Lung (tissue), 12 donors: ENCODE results near the gene ANKRD27. TPM values are rescaled to one million over a fixed set of nuclear protein-coding genes. Genes with fewer than 3 reads are reported as not detected.

Experiments used
- ATAC-seq: fragments of 200-7000 bp; cut with Tn5 transposase; one replicate; pipeline ENCODE4 v1.9.1; 2020; ENCODE audit warnings: moderate number of reproducible peaks; ENCODE audit not compliant: insufficient read depth, low FRiP score
- DNase-seq, 3 donors: peaks; one replicate each; pipeline ENCODE4 v3.0.0-alpha.2; 2013 to 2017
- H3K27ac ChIP-seq, 2 donors: one replicate each; pipeline ENCODE4 v1.5.1; 2013; ENCODE audit warnings: mild to moderate bottlenecking in 2 of 2, moderate library complexity in 2 of 2, control low read depth in 1 of 2, inconsistent platforms in 1 of 2, low read depth in 1 of 2, low read length in 1 of 2
- H3K27me3 ChIP-seq, 3 donors: one replicate each; pipeline ENCODE4 v1.5.1; 2013; ENCODE audit warnings: low read length in 2 of 3; ENCODE audit not compliant: control insufficient read depth in 3 of 3, insufficient read depth in 3 of 3
- H3K36me3 ChIP-seq, 4 donors: one replicate each; pipeline ENCODE4 v1.5.1; 2013; ENCODE audit warnings: low read length in 4 of 4, mild to moderate bottlenecking in 1 of 4, moderate library complexity in 1 of 4; ENCODE audit not compliant: control insufficient read depth in 4 of 4, insufficient read depth in 4 of 4
- H3K4me1 ChIP-seq, 5 donors: one replicate each; pipeline ENCODE4 v1.5.1; 2013; ENCODE audit warnings: low read length in 5 of 5, mild to moderate bottlenecking in 2 of 5, moderate library complexity in 1 of 5; ENCODE audit not compliant: control insufficient read depth in 5 of 5, insufficient read depth in 5 of 5
- H3K4me3 ChIP-seq: one replicate; pipeline ENCODE4 v1.5.1; 2013; ENCODE audit warnings: mild to moderate bottlenecking, control low read depth, moderate library complexity
- H3K9ac ChIP-seq, 2 donors: one replicate each; pipeline ENCODE4 v1.5.1; 2013; ENCODE audit warnings: low read length in 2 of 2, control low read depth in 1 of 2; ENCODE audit not compliant: insufficient read depth in 1 of 2
- H3K9me3 ChIP-seq, 4 donors: one replicate each; pipeline ENCODE4 v1.5.1; 2013; ENCODE audit warnings: low read length in 3 of 4, mild to moderate bottlenecking in 1 of 4, moderate library complexity in 1 of 4; ENCODE audit not compliant: control insufficient read depth in 4 of 4, insufficient read depth in 3 of 4
- CTCF ChIP-seq: IDR thresholded peaks from 2 replicates; pipeline ENCODE4 v1.5.1; 2012; ENCODE audit warnings: mild to moderate bottlenecking; ENCODE audit errors: control extremely low read depth, extremely low read depth
- WGBS, 2 donors: extraction: QIAGEN DNeasy Blood & Tissue Kit; methylation state at CpG; one replicate each; pipeline ENCODE4 v1.1.7; 2013; 5-methylcytosine and 5-hydroxymethylcytosine counted together
- polyA plus RNA-seq, 2 donors: library from polyadenylated mRNA; stranded (reverse); fragments of 200-250 nt; gene quantifications; one replicate each; pipeline ENCODE4 v1.2.1, GENCODE V29; 2013
- total RNA-seq, 2 donors: library from RNA; depleted of rRNA in 1 of 2; stranded (reverse); fragments of >200 nt in 1 of 2; gene quantifications; one replicate each; pipeline ENCODE4 v1.2.1, GENCODE V29; 2014 to 2021
- donor health status: control.
- donor health status: control.
- donor health status: Bipolar disorder and iron deficiency.
- donor health status: healthy.
- donor health status: DM: yes; HTN: yes; CAD: no.

ANKRD27 gene
- total and polyA plus RNA-seq, 4 donors: 8.9 to 31.5 (median 22.5) TPM

DNA sequence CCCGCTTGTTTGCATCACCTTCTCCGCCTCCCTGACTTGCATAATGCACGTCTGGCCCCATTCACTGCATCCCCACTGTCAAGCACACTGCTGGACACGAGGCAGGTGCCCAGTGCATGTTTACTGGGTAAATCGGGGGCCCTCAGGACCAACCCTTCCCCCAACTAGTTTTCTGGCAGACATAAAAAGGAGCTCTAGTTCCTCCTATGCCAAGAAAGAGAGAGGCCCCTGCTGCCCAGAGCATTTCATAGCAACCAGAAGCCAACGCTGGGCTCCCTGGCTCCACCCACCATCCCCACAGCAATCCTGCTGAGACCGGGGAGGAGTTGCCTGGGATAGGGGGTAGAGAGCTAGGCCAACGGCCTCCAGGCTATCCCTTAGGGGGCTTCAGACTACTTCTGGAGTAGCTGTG is 23.2 kb downstream of the ANKRD27 start:
- no peak for TF ChIP-seq CTCF
- no peaks in the 10 kb centered on the region for H3K27me3 ChIP-seq
- H3K9ac ChIP-seq: peak overlapping the region in 1 of 2 donors; percentile 24
- no peak overlapping the region for H3K27ac ChIP-seq
- ATAC-seq (no peak), DNase-seq (peak; percentile 69 to 81 (median 77))
- 48 to 58% methylated on average over 8 of the region's 8 CpGs for WGBS, 2 donors
- H3K36me3 ChIP-seq: peaks cover 0 to 27% (median 6%) of the 10 kb centered on the region in 4 donors
- H3K9me3 ChIP-seq: no peaks in the 10 kb centered on the region
- no peak overlapping the region for H3K4me3 ChIP-seq
- peaks cover 5 to 17% (median 6%) of the 10 kb centered on the region in 5 donors for H3K4me1 ChIP-seq

DNA sequence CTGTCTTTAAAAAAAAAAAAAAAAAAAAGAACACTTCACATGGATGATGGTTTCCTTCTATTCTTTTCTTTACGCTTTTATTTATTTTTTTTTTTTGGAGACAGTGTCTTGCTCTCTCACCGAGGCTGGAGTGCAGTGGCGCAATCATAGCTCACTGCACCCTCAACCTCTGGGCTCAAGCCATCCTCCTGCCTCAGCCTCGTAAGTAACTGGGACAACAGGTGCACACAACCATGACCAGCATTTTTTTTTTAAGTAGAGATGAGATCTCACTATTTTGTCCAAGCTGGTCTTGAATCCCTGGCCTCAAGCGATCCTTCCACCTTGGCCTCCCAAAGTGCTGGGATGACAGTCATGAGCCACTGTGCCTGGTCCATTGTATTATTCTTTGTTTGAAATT is 24.3 kb downstream of the ANKRD27 start:
- Histone ChIP-seq H3K4me3 (no peak overlapping the region), H3K27me3 (no peaks in the 10 kb centered on the region), H3K4me1 (peaks cover 5 to 17% (median 6%) of the 10 kb centered on the region in 5 donors), H3K27ac (no peak overlapping the region), H3K9me3 (no peaks in the 10 kb centered on the region), H3K9ac (no peak overlapping the region), H3K36me3 (peaks cover 0 to 31% (median 6%) of the 10 kb centered on the region in 4 donors)
- ATAC-seq (no peak), DNase-seq (no peak)
- WGBS, 2 donors: 59 to 75% methylated on average over 5 of the region's 5 CpGs
- TF ChIP-seq CTCF: no peak

DNA sequence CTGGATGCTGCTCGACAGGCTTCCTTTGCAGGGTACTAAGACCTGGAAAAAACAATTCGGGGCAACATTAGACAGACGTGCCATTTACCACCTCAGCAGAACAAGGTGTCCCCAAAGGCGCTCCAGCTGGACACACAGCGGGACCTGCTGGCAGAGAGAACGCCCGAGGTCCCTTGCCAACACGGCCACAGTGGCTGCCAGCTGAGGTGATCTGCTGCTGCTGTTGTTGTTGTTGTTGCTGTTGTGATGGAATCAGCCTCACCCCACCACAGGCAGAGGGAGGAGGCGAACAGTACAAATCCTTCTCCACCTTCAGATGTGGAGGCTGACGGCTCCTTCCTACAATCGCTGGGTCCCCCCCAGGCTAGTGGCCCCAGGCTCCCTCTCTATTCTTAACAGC is 25.2 kb downstream of the ANKRD27 start:
- no peak for DNase-seq
- H3K4me1 ChIP-seq: peaks cover 5 to 17% (median 6%) of the 10 kb centered on the region in 5 donors
- no peaks in the 10 kb centered on the region for H3K27me3 ChIP-seq
- no peak for TF ChIP-seq CTCF
- H3K27ac ChIP-seq: peak overlapping the region in 1 of 2 donors; percentile 74
- H3K9ac ChIP-seq: no peak overlapping the region
- 97% methylated on average over 11 of the region's 11 CpGs for WGBS, 2 donors
- H3K9me3 ChIP-seq: no peaks in the 10 kb centered on the region
- H3K36me3 ChIP-seq: peaks cover 0 to 27% (median 4%) of the 10 kb centered on the region in 4 donors
- ATAC-seq: no peak
- H3K4me3 ChIP-seq: no peak overlapping the region

- no peak overlapping the region for H3K4me3 ChIP-seq
- H3K27ac ChIP-seq: no peak overlapping the region
- H3K4me1 ChIP-seq: peaks cover 0 to 11% (median 0%) of the 10 kb centered on the region in 5 donors
- no peaks in the 10 kb centered on the region for H3K27me3 ChIP-seq
- H3K9me3 ChIP-seq: no peaks in the 10 kb centered on the region
- H3K9ac ChIP-seq: no peak overlapping the region
- TF ChIP-seq CTCF: no peak
- WGBS, 2 donors: 87 to 94% methylated on average over 8 of the region's 8 CpGs
- no peak for DNase-seq
- no peak for ATAC-seq
- H3K36me3 ChIP-seq: peaks cover 7 to 42% (median 9%) of the 10 kb centered on the region in 4 donors
These were observed 27.6 kb downstream of the ANKRD27 start for GRCh38 chr19:32647361-32647760.
